Progenitor cell of endocrine pancreas (in vitro differentiated cells): ENCODE data around the gene P4HA3. TPM values are rescaled to one million over a fixed set of nuclear protein-coding genes. Genes with fewer than 3 reads are reported as not detected.

ENCODE experiments used
- DNase-seq: peaks from one replicate; pipeline ENCODE4 v3.0.0; 2021; ENCODE audit warnings: low spot score; ENCODE audit not compliant: unreplicated experiment
- H3K27ac Mint-ChIP-seq: 2 replicates; pipeline ENCODE4 v1.8.0; 2021; ENCODE audit warnings: mild to moderate bottlenecking, moderate library complexity, mixed read lengths
- H3K27me3 Mint-ChIP-seq: 2 replicates; pipeline ENCODE4 v1.8.0; 2021; ENCODE audit warnings: mixed read lengths
- H3K36me3 Mint-ChIP-seq: 2 replicates; pipeline ENCODE4 v1.8.0; 2022; ENCODE audit warnings: mixed read lengths; ENCODE audit not compliant: insufficient read depth
- H3K4me1 Mint-ChIP-seq: 2 replicates; pipeline ENCODE4 v1.8.0; 2021; ENCODE audit warnings: low read depth, mixed read lengths
- H3K4me3 Mint-ChIP-seq: 2 replicates; pipeline ENCODE4 v1.8.0; 2021; ENCODE audit warnings: low read depth, mild to moderate bottlenecking, moderate library complexity, mixed read lengths
- H3K9me3 Mint-ChIP-seq: 2 replicates; pipeline ENCODE4 v1.8.0; 2021; ENCODE audit warnings: low read depth, mixed read lengths
- CTCF ChIP-seq: fragments of 200-600 bp; sonication (generic); IDR thresholded peaks from one replicate; pipeline ENCODE4 v1.5.0; 2021; ENCODE audit warnings: antibody characterized with exemption, mild to moderate bottlenecking; ENCODE audit not compliant: unreplicated experiment
- total RNA-seq: library from RNA; stranded (reverse); gene quantifications from 2 replicates; pipeline ENCODE4 v1.2.1, GENCODE V29; 2021

Gene P4HA3
- total RNA-seq, 1 donor from 2014 or later, result 0.17 TPM

- no peak for DNase-seq
- no peak overlapping the region for H3K4me3 Mint-ChIP-seq
- no peak overlapping the region for H3K27ac Mint-ChIP-seq
- no peak for TF ChIP-seq CTCF
- no peaks in the 10 kb centered on the region for H3K27me3 Mint-ChIP-seq
- H3K4me1 Mint-ChIP-seq, result no peaks in the 10 kb centered on the region
- peaks cover 8% of the 10 kb centered on the region for H3K36me3 Mint-ChIP-seq
- H3K9me3 Mint-ChIP-seq, result no peaks in the 10 kb centered on the region
These were observed 79.0 kb downstream of the P4HA3 start for GRCh38 chr11:74232311-74232950.

GRCh38 chr11:74226907-74227306 lies 84.5 kb downstream of the P4HA3 start:
- Mint-ChIP-seq H3K27me3 (no peaks in the 10 kb centered on the region), H3K27ac (no peak overlapping the region), H3K4me1 (no peaks in the 10 kb centered on the region), H3K4me3 (no peak overlapping the region), H3K36me3 (peaks cover 13% of the 10 kb centered on the region), H3K9me3 (peaks cover 3% of the 10 kb centered on the region)
- DNase-seq, result no peak
- TF ChIP-seq CTCF, result no peak

- Mint-ChIP-seq H3K4me1 (no peaks in the 10 kb centered on the region), H3K9me3 (peaks cover 3% of the 10 kb centered on the region), H3K27me3 (no peaks in the 10 kb centered on the region), H3K36me3 (peaks cover 13% of the 10 kb centered on the region), H3K4me3 (no peak overlapping the region), H3K27ac (no peak overlapping the region)
- no peak for TF ChIP-seq CTCF
- DNase-seq, result no peak
These were observed 85.9 kb downstream of the P4HA3 start for GRCh38 chr11:74225565-74225964.

GRCh38 chr11:74221816-74222215 lies 89.6 kb downstream of the P4HA3 start:
- no peaks in the 10 kb centered on the region for H3K27me3 Mint-ChIP-seq

GRCh38 chr11:74220376-74220775 lies 91.1 kb downstream of the P4HA3 start:
- Mint-ChIP-seq H3K4me1 (no peaks in the 10 kb centered on the region), H3K36me3 (peaks cover 24% of the 10 kb centered on the region), H3K4me3 (no peak overlapping the region), H3K27ac (no peak overlapping the region), H3K9me3 (peaks cover 9% of the 10 kb centered on the region), H3K27me3 (no peaks in the 10 kb centered on the region)
- DNase-seq, result no peak
- TF ChIP-seq CTCF, result no peak

More at GRCh38 chr11:74221816-74222215, 89.6 kb downstream of the P4HA3 start:
- H3K36me3 Mint-ChIP-seq, result peaks cover 15% of the 10 kb centered on the region
- no peaks in the 10 kb centered on the region for H3K4me1 Mint-ChIP-seq
- DNase-seq, result no peak
- TF ChIP-seq CTCF, result no peak
- no peak overlapping the region for H3K4me3 Mint-ChIP-seq
- H3K27ac Mint-ChIP-seq, result no peak overlapping the region
- H3K9me3 Mint-ChIP-seq, result peaks cover 9% of the 10 kb centered on the region

Other genes starting within 250 kb of the P4HA3 start
- 40.9 and 44.0 TPM in 2 replicates for gene C2CD3, start 140.6 kb downstream of the P4HA3 start, total RNA-seq
- gene PPME1, start 140.4 kb downstream of the P4HA3 start, total RNA-seq, result 44.6 and 45.9 TPM in 2 replicates
- gene PGM2L1, start 86.8 kb upstream of the P4HA3 start, total RNA-seq, result 17.2 and 20.5 TPM in 2 replicates
- gene KCNE3, start 155.9 kb upstream of the P4HA3 start, total RNA-seq, result 1.0 and 1.9 TPM in 2 replicates
- gene LIPT2, start 182.1 kb upstream of the P4HA3 start, total RNA-seq, result 8.8 and 9.1 TPM in 2 replicates